K562 (cell line): ENCODE results near the gene KAT14. TPM values are rescaled to one million over a fixed set of nuclear protein-coding genes. Genes with fewer than 3 reads are reported as not detected.

Experiments
- ATAC-seq: fragments of 200-7000 bp; cut with Tn5 transposase; 3 replicates; pipeline ENCODE4 v1.9.1; 2020; ENCODE audit warnings: moderate library complexity
- BruUV-seq: library from RNA; stranded (reverse); fragments of 400-500 nt; replicated peaks from 2 replicates; lab custom pipeline; 2021; lab: Mats Ljungman, UMichigan
- CTCF ChIA-PET: fragments of 300-600 bp; formaldehyde crosslinking; extraction: SDS; loops from one replicate; lab custom pipeline; 2021; ENCODE audit warnings: low intra/inter-chr PET ratio; lab: Yijun Ruan, JAX
- POLR2A ChIA-PET: fragments of 300-600, 350-650 bp; sonication (Branson Sonifier 250); formaldehyde crosslinking; extraction: SDS; loops from one replicate; lab custom pipeline; 2021; ENCODE audit warnings: antibody characterized with exemption, inconsistent platforms; lab: Yijun Ruan, JAX
- DNase-seq, 4 experiments: peaks; one replicate each; pipeline versions ENCODE4 v3.0.0 to v3.0.0-alpha.2; 2011 to 2018; ENCODE audit warnings: low spot score in 3 of 4, mixed read lengths in 3 of 4; ENCODE audit errors: extremely low read depth in 1 of 4
- FAIRE-seq: peaks from 2 replicates; lab custom pipeline; 2011; peaks lifted over from hg19 to GRCh38; lab: Jason Lieb, UNC
- H2AFZ ChIP-seq: 2 replicates; pipeline ENCODE4 v1.6.0; 2011; ENCODE audit warnings: low read depth, low read length, control low read depth, inconsistent platforms
- H3K27ac ChIP-seq: fragments of 200-600 bp; 3 replicates; pipeline ENCODE4 v1.8.0; 2011; ENCODE audit warnings: low read depth, mild to moderate bottlenecking, control low read depth, inconsistent platforms, low read length, moderate library complexity, mixed read lengths; ENCODE audit errors: extremely low read depth
- H3K27me3 ChIP-seq, 2 experiments: fragments of 300-600 bp in 1 of 2; 2 replicates in 1 of 2; 3 replicates in 1 of 2; pipeline versions ENCODE4 v1.6.0 to v1.8.0; 2011; ENCODE audit warnings: inconsistent platforms in 2 of 2, low read length in 2 of 2, mild to moderate bottlenecking in 1 of 2, mixed read lengths in 1 of 2, moderate library complexity in 1 of 2; ENCODE audit not compliant: control insufficient read depth in 2 of 2, insufficient read depth in 2 of 2
- H3K36me3 ChIP-seq: fragments of 300-600 bp; 3 replicates; pipeline ENCODE4 v1.8.0; 2011; ENCODE audit warnings: mild to moderate bottlenecking, low read length, inconsistent platforms; ENCODE audit not compliant: control insufficient read depth, insufficient read depth
- H3K4me1 ChIP-seq, 2 experiments: fragments of 200-600 bp in 1 of 2; replicated peaks in 1 of 2; 2 replicates in 1 of 2; 3 replicates in 1 of 2; pipeline versions ENCODE4 v1.5.1 to v1.8.0; 2011; ENCODE audit warnings: inconsistent platforms in 2 of 2, low read length in 2 of 2, mild to moderate bottlenecking in 1 of 2, mixed read lengths in 1 of 2, moderate library complexity in 1 of 2; ENCODE audit not compliant: control insufficient read depth in 2 of 2, insufficient read depth in 2 of 2
- H3K4me2 ChIP-seq: 2 replicates; pipeline ENCODE4 v1.6.1; 2011; ENCODE audit warnings: low read length, control low read depth, inconsistent platforms, mixed read lengths; ENCODE audit not compliant: insufficient read depth
- H3K4me3 ChIP-seq: fragments of 200-600 bp; sonication (generic), shearing (Covaris generic); 2 replicates; pipeline ENCODE4 v1.5.1; 2016; ENCODE audit warnings: control low read depth, inconsistent platforms
- H3K79me2 ChIP-seq: fragments of 200-600 bp; 3 replicates; pipeline ENCODE4 v1.8.0; 2011; ENCODE audit warnings: low read length, inconsistent platforms; ENCODE audit not compliant: control insufficient read depth, insufficient read depth
- H3K9ac ChIP-seq, 2 experiments: 2 replicates each; pipeline versions ENCODE4 v1.6.0 to v1.6.1; 2011; ENCODE audit warnings: low read depth in 2 of 2, low read length in 2 of 2, control low read depth in 1 of 2, inconsistent platforms in 1 of 2, mild to moderate bottlenecking in 1 of 2, mixed read lengths in 1 of 2; ENCODE audit not compliant: insufficient read depth in 1 of 2
- H3K9me1 ChIP-seq: one replicate; pipeline ENCODE4 v1.6.0; 2011; ENCODE audit warnings: inconsistent platforms, mild to moderate bottlenecking, low read length, moderate library complexity; ENCODE audit not compliant: control insufficient read depth, insufficient read depth
- H3K9me3 ChIP-seq: replicated peaks from 2 replicates; pipeline ENCODE4 v1.5.1; 2011; ENCODE audit warnings: low read depth, low read length, inconsistent platforms; ENCODE audit not compliant: control insufficient read depth, insufficient read depth
- H4K20me1 ChIP-seq: replicated peaks from 2 replicates; pipeline ENCODE4 v1.6.1; 2011; ENCODE audit warnings: low read length, inconsistent platforms, mixed read lengths; ENCODE audit not compliant: control insufficient read depth, insufficient read depth
- CHD2 ChIP-seq: IDR thresholded peaks from 2 replicates; pipeline ENCODE4 v1.6.1; 2011; ENCODE audit warnings: low read depth, low read length
- FOSL1 ChIP-seq: fragments of 200-800 bp; sonication (Bioruptor generic); conservative IDR thresholded peaks from 2 replicates; pipeline ENCODE4 v1.6.1; 2016; ENCODE audit warnings: missing genetic modification characterization, missing compliant biosample characterization
- MTA1 ChIP-seq: fragments of 450-650 bp; IDR thresholded peaks from 2 replicates; pipeline ENCODE4 v1.6.1; 2017; ENCODE audit warnings: borderline replicate concordance
- STAG1 ChIP-seq: sonication (generic); formaldehyde crosslinking; IDR thresholded peaks from 2 replicates; pipeline ENCODE4 v1.5.0; 2020; ENCODE audit warnings: missing genetic modification reagents, borderline replicate concordance
- USF1 ChIP-seq: sonication (generic); formaldehyde crosslinking; IDR thresholded peaks from 2 replicates; pipeline ENCODE4 v1.9.0; 2022; ENCODE audit warnings: mild to moderate bottlenecking, missing genetic modification reagents
- USF2 ChIP-seq: sonication (generic); formaldehyde crosslinking; IDR thresholded peaks from 2 replicates; pipeline ENCODE4 v1.5.0; 2020; ENCODE audit warnings: missing genetic modification reagents
- WGBS: fragments of 100-300 bp; shearing (Covaris generic); methylation state at CpG from one replicate; pipeline ENCODE4 v1.1.6; 2016; ENCODE audit warnings: low coverage, mixed read lengths; ENCODE audit not compliant: insufficient coverage; ENCODE audit errors: missing lambda C conversion rate; 5-methylcytosine and 5-hydroxymethylcytosine counted together
- in situ Hi-C: fragments of 300-500 bp; cut with MboI; formaldehyde crosslinking; loops from 4 replicates; pipeline ENCODE4 v1.15.0; 2018; ENCODE audit warnings: inconsistent platforms, mixed read lengths
- intact Hi-C: fragments of 100-400 bp; cut with micrococcal nuclease; formaldehyde crosslinking; loops from 2 replicates; pipeline ENCODE4 v1.14.2; 2022
- polyA plus RNA-seq, 8 experiments: library from polyadenylated mRNA; depleted of rRNA in 4 of 8; stranded (reverse) in 5 of 8; unstranded in 3 of 8; fragments of >200 nt; fragmentation: Nextera tagmentation in 2 of 8; fragmentation: Illumina TruSeq in 1 of 8; extraction: Ambion mirVana in 2 of 8; extraction: Trizol in 1 of 8; gene quantifications; 2 replicates each; pipeline versions ENCODE4 v1.2.1 to v1.2.3, GENCODE V29; 2011 to 2014; ENCODE audit warnings: inconsistent platforms in 1 of 8, missing spikeins in 1 of 8
- total RNA-seq, 7 experiments: library from RNA; depleted of rRNA in 6 of 7; stranded (reverse); fragments of >200 nt in 6 of 7; fragmentation: Illumina TruSeq in 2 of 7; extraction: Trizol in 2 of 7; gene quantifications; 2 replicates each; pipeline versions ENCODE4 v1.2.1 to v1.2.3, GENCODE V29; 2011 to 2021; ENCODE audit warnings: low replicate concordance in 1 of 7

Gene KAT14
- total and polyA plus RNA-seq, 9 of the 15 experiments (the other 6 are each of a cell fraction or from before 2014, with no cell fraction given): 1.7 to 7.2 (median 5.6) TPM

GRCh38 chr20:18091623-18092022 lies 46.0 kb upstream of the KAT14 start:
- BruUV-seq: no TSS peak
- no peak overlapping the region for H3K27ac ChIP-seq
- H3K27me3 ChIP-seq: peaks cover 7 to 30% of the 10 kb centered on the region in 2 experiments
- POLR2A ChIA-PET: no interaction called here
- no peaks in the 10 kb centered on the region for H3K36me3 ChIP-seq
- no peaks in the 10 kb centered on the region for H3K79me2 ChIP-seq
- H3K4me2 ChIP-seq: no peak overlapping the region
- H2AFZ ChIP-seq: no peak overlapping the region
- in situ Hi-C loops: no loop called here
- WGBS: 3% methylated on average over 7 of the region's 7 CpGs
- ATAC-seq: no peak
- H3K4me1 ChIP-seq: no peaks in the 10 kb centered on the region; a peak in 2 of 5 replicates
- no peak overlapping the region for H3K4me3 ChIP-seq
- no peak overlapping the region for H3K9ac ChIP-seq
- H3K9me3 ChIP-seq: no peaks in the 10 kb centered on the region
- CTCF ChIA-PET: no interaction called here
- no peak for FAIRE-seq
- no peaks in the 10 kb centered on the region for H4K20me1 ChIP-seq
- DNase-seq: peak in 1 of 4 experiments; percentile 3
- intact Hi-C loops: no loop called here
- no peaks in the 10 kb centered on the region for H3K9me1 ChIP-seq
- TF ChIP-seq MTA1 (no peak), STAG1 (CRISPR knock-in tag) (no peak), FOSL1 (tag) (0 out of 2 replicates have a peak, but pooled peaks have one; percentile 15)
- TF ChIP-seq, all 486 proteins: peak for 1

GRCh38 chr20:18092890-18093289 lies 44.8 kb upstream of the KAT14 start:
- 0 out of 2 replicates have a peak, but pooled peaks have one; percentile 17 for TF ChIP-seq USF1 (CRISPR knock-in tag)
- peak; percentile 34; the same call in 1 of the 2 replicates for TF ChIP-seq USF2 (CRISPR knock-in tag)
- TF ChIP-seq CHD2: no peak
- in situ Hi-C loops: no loop called here
- H3K36me3 ChIP-seq: no peaks in the 10 kb centered on the region

More at GRCh38 chr20:18092890-18093289, 44.8 kb upstream of the KAT14 start:
- H3K9me1 ChIP-seq: no peaks in the 10 kb centered on the region
- H3K27ac ChIP-seq: no peak overlapping the region
- ChIA-PET CTCF (no interaction called here), POLR2A (no interaction called here)
- H3K4me3 ChIP-seq: no peak overlapping the region
- no peak overlapping the region for H3K9ac ChIP-seq
- intact Hi-C loops: no loop called here
- H4K20me1 ChIP-seq: no peaks in the 10 kb centered on the region
- peaks cover 7 to 35% of the 10 kb centered on the region in 2 experiments; a peak in 4 of 5 replicates for H3K27me3 ChIP-seq
- H3K4me2 ChIP-seq: no peak overlapping the region
- H3K4me1 ChIP-seq: no peaks in the 10 kb centered on the region; a peak in 2 of 5 replicates
- ATAC-seq: no peak; the same call in 2 of the 3 replicates
- H3K9me3 ChIP-seq: no peaks in the 10 kb centered on the region
- H3K79me2 ChIP-seq: no peaks in the 10 kb centered on the region
- H2AFZ ChIP-seq: no peak overlapping the region
- DNase-seq: peak in 2 of 4 experiments; percentile 10
- no peak for FAIRE-seq
- no TSS peak for BruUV-seq
- WGBS: 7% methylated on average over 4 of the region's 8 CpGs
